Neural progenitor cell (in vitro differentiated cells): Measurements from ENCODE around the gene KLHL36. TPM values are rescaled to one million over a fixed set of nuclear protein-coding genes. Genes with fewer than 3 reads are reported as not detected.

Experiments
- DNase-seq: peaks from one replicate; pipeline ENCODE4 v3.0.0-alpha.2; 2016; ENCODE audit warnings: low spot score
- H2AFZ ChIP-seq: fragments of 200-600 bp; sonication (generic); replicated peaks from 2 replicates; pipeline ENCODE4 v1.6.1; 2016; ENCODE audit warnings: antibody characterized with exemption
- H3F3A ChIP-seq: fragments of 200-600 bp; sonication (generic); 2 replicates; pipeline ENCODE4 v1.6.1; 2016; ENCODE audit warnings: antibody characterized with exemption, low read depth
- H3K27ac ChIP-seq: fragments of 200-600 bp; sonication (generic); 2 replicates; pipeline ENCODE4 v1.5.1; 2016; ENCODE audit warnings: mild to moderate bottlenecking
- H3K27me3 ChIP-seq: fragments of 200-600 bp; sonication (generic); 2 replicates; pipeline ENCODE4 v1.6.1; 2016; ENCODE audit warnings: mild to moderate bottlenecking, moderate library complexity
- H3K36me3 ChIP-seq: fragments of 200-600 bp; sonication (generic); 2 replicates; pipeline ENCODE4 v1.5.1; 2016
- H3K4me1 ChIP-seq: fragments of 200-600 bp; sonication (generic); 2 replicates; pipeline ENCODE4 v1.6.1; 2016; ENCODE audit warnings: mixed run types
- H3K4me2 ChIP-seq: fragments of 200-600 bp; sonication (generic); 2 replicates; pipeline ENCODE4 v1.6.1; 2016
- H3K4me3 ChIP-seq: fragments of 200-600 bp; sonication (generic); 2 replicates; pipeline ENCODE4 v1.5.1; 2016
- H3K79me2 ChIP-seq: fragments of 200-600 bp; sonication (generic); 2 replicates; pipeline ENCODE4 v1.6.1; 2016; ENCODE audit warnings: low read depth
- H3K9ac ChIP-seq: fragments of 200-600 bp; sonication (generic); 2 replicates; pipeline ENCODE4 v1.6.1; 2016
- H3K9me3 ChIP-seq: fragments of 200-600 bp; sonication (generic); 2 replicates; pipeline ENCODE4 v1.5.1; 2016; ENCODE audit warnings: low read depth
- H4K20me1 ChIP-seq: fragments of 200-600 bp; sonication (generic); 2 replicates; pipeline ENCODE4 v1.6.1; 2016; ENCODE audit warnings: low read depth
- H3K27ac Mint-ChIP-seq: 3 replicates; pipeline ENCODE4 v1.8.0; 2021; ENCODE audit warnings: mixed read lengths
- H3K27me3 Mint-ChIP-seq: 2 replicates; pipeline ENCODE4 v1.8.0; 2022; ENCODE audit warnings: low read depth, mild to moderate bottlenecking, inconsistent platforms, moderate library complexity, mixed read lengths; ENCODE audit not compliant: insufficient read depth
- H3K36me3 Mint-ChIP-seq: 3 replicates; pipeline ENCODE4 v1.8.0; 2021; ENCODE audit warnings: mixed read lengths
- H3K4me1 Mint-ChIP-seq: 3 replicates; pipeline ENCODE4 v1.8.0; 2021; ENCODE audit warnings: mixed read lengths
- H3K4me3 Mint-ChIP-seq: 3 replicates; pipeline ENCODE4 v1.8.0; 2021; ENCODE audit warnings: mild to moderate bottlenecking, moderate library complexity, mixed read lengths
- H3K9me3 Mint-ChIP-seq: 3 replicates; pipeline ENCODE4 v1.8.0; 2020; ENCODE audit warnings: mixed read lengths
- EZH2 ChIP-seq: fragments of 200-600 bp; sonication (generic); IDR thresholded peaks from 2 replicates; pipeline ENCODE4 v1.6.1; 2017; ENCODE audit warnings: antibody characterized with exemption, mild to moderate bottlenecking, moderate library complexity
- EZH2phosphoT487 ChIP-seq: fragments of 200-600 bp; sonication (generic); IDR thresholded peaks from 2 replicates; pipeline ENCODE4 v1.6.1; 2017; ENCODE audit warnings: antibody characterized with exemption
- total RNA-seq: library from RNA; depleted of rRNA; stranded (reverse); fragments of >200 nt; gene quantifications from 2 replicates; pipeline ENCODE4 v1.2.3, GENCODE V29; 2015; ENCODE audit warnings: low replicate concordance
- TF ChIP-seq, protein P1 (sequence below): fragments of 200-600 bp; sonication (generic); IDR thresholded peaks from 2 replicates; pipeline ENCODE4 v1.5.1; 2017; ENCODE audit warnings: antibody characterized with exemption, mild to moderate bottlenecking

The KLHL36 gene
- total RNA-seq, 1 donor from 2014 or later = 15.9 TPM

GRCh38 chr16:84609563-84610177 lies 38.6 kb upstream of the KLHL36 start:
- peaks cover 15% of the 10 kb centered on the region for H3F3A ChIP-seq
- H3K4me2 ChIP-seq = no peak overlapping the region
- peaks cover 14% of the 10 kb centered on the region for H3K4me1 ChIP-seq
- H3K36me3 ChIP-seq = peaks cover 2% of the 10 kb centered on the region
- peaks cover 65% of the 10 kb centered on the region for H3K36me3 Mint-ChIP-seq
- peaks cover 5% of the 10 kb centered on the region for H3K27me3 Mint-ChIP-seq
- peaks cover 55% of the 10 kb centered on the region for H4K20me1 ChIP-seq
- no peak overlapping the region for H3K4me3 ChIP-seq
- H3K9me3 ChIP-seq = no peaks in the 10 kb centered on the region
- no peaks in the 10 kb centered on the region for H3K27me3 ChIP-seq
- H3K27ac Mint-ChIP-seq = no peak overlapping the region
- no peak overlapping the region for H3K9ac ChIP-seq
- H3K4me3 Mint-ChIP-seq = no peak overlapping the region
- H2AFZ ChIP-seq = no peak overlapping the region
- no peak overlapping the region for H3K27ac ChIP-seq
- peaks cover 6% of the 10 kb centered on the region for H3K9me3 Mint-ChIP-seq
- no peak for DNase-seq
- H3K79me2 ChIP-seq = peaks cover 95% of the 10 kb centered on the region
- no peak for TF ChIP-seq EZH2phosphoT487
- TF ChIP-seq, protein P1, sequence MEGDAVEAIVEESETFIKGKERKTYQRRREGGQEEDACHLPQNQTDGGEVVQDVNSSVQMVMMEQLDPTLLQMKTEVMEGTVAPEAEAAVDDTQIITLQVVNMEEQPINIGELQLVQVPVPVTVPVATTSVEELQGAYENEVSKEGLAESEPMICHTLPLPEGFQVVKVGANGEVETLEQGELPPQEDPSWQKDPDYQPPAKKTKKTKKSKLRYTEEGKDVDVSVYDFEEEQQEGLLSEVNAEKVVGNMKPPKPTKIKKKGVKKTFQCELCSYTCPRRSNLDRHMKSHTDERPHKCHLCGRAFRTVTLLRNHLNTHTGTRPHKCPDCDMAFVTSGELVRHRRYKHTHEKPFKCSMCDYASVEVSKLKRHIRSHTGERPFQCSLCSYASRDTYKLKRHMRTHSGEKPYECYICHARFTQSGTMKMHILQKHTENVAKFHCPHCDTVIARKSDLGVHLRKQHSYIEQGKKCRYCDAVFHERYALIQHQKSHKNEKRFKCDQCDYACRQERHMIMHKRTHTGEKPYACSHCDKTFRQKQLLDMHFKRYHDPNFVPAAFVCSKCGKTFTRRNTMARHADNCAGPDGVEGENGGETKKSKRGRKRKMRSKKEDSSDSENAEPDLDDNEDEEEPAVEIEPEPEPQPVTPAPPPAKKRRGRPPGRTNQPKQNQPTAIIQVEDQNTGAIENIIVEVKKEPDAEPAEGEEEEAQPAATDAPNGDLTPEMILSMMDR = no peak
- no peak for TF ChIP-seq EZH2
- H3K4me1 Mint-ChIP-seq = peaks cover 41% of the 10 kb centered on the region

DNA sequence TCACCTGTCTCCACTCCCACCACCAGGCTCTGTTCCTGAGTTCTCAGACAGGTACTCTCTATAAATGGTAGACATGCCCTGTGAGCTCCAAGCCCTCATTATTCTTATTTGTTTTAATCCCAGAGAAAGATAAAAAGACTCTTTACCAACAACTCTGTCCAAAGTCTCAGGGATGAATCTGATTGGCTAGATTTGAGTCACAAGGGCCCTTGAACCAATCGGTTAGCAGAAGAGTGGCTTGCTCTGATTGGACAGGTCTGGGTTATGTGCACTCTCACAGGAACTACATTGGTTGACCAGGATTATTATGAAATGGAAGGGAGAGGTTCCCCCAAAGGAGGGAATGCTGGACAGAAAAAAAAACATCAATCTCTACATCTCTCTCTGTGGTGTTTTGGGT lies 37.9 kb upstream of the KLHL36 start:
- TF ChIP-seq, protein P1 = no peak
- no peak for TF ChIP-seq EZH2
- no peak for TF ChIP-seq EZH2phosphoT487
- Histone ChIP-seq H2AFZ (no peak overlapping the region), H3K27ac (no peak overlapping the region), H3K4me1 (peaks cover 11% of the 10 kb centered on the region), H4K20me1 (peaks cover 55% of the 10 kb centered on the region), H3K9me3 (no peaks in the 10 kb centered on the region), H3K9ac (no peak overlapping the region), H3K36me3 (peaks cover 2% of the 10 kb centered on the region), H3K4me3 (no peak overlapping the region), H3F3A (peaks cover 15% of the 10 kb centered on the region), H3K79me2 (peaks cover 95% of the 10 kb centered on the region), H3K4me2 (no peak overlapping the region), H3K27me3 (no peaks in the 10 kb centered on the region)
- Mint-ChIP-seq H3K9me3 (peaks cover 4% of the 10 kb centered on the region), H3K4me3 (no peak overlapping the region), H3K36me3 (peaks cover 63% of the 10 kb centered on the region), H3K4me1 (peaks cover 41% of the 10 kb centered on the region), H3K27ac (no peak overlapping the region), H3K27me3 (peaks cover 8% of the 10 kb centered on the region)
- no peak for DNase-seq

GRCh38 chr16:84611041-84611440 lies 37.3 kb upstream of the KLHL36 start:
- no peak overlapping the region for H3K27ac ChIP-seq
- Mint-ChIP-seq H3K4me3 (no peak overlapping the region), H3K27me3 (peaks cover 8% of the 10 kb centered on the region), H3K4me1 (peaks cover 46% of the 10 kb centered on the region), H3K9me3 (no peaks in the 10 kb centered on the region), H3K27ac (no peak overlapping the region), H3K36me3 (peaks cover 61% of the 10 kb centered on the region)
- peaks cover 95% of the 10 kb centered on the region for H3K79me2 ChIP-seq
- H3K4me1 ChIP-seq = peaks cover 16% of the 10 kb centered on the region
- no peaks in the 10 kb centered on the region for H3K27me3 ChIP-seq
- TF ChIP-seq EZH2phosphoT487 (no peak), EZH2 (no peak)
- TF ChIP-seq, protein P1 = no peak
- no peak overlapping the region for H2AFZ ChIP-seq
- H4K20me1 ChIP-seq = peaks cover 58% of the 10 kb centered on the region
- H3K9ac ChIP-seq = no peak overlapping the region
- no peak overlapping the region for H3K4me2 ChIP-seq
- H3K9me3 ChIP-seq = no peaks in the 10 kb centered on the region
- DNase-seq = no peak
- H3K4me3 ChIP-seq = no peak overlapping the region
- H3F3A ChIP-seq = peaks cover 12% of the 10 kb centered on the region
- no peaks in the 10 kb centered on the region for H3K36me3 ChIP-seq
